HG02884 (cell line): ENCODE results near the gene LRRC3B.
"Not testable (repeated sequence)": the region's sequence is repeated elsewhere in the genome, so short reads cannot be mapped to it uniquely, and the experiment has no call there.

Experiments
- ATAC-seq: cut with Tn5 transposase; IDR thresholded peaks from one replicate; pipeline ENCODE4 v1.9.1; 2021; ENCODE audit warnings: mild to moderate bottlenecking, moderate library complexity; ENCODE audit not compliant: unreplicated experiment

LRRC3B gene

GRCh38 chr3:26622621-26623418 lies at the start of gene LRRC3B:
Gene LRRC3B (plus strand): TSS chr3:26622772. CDS start chr3:26709673, 86,901 bp downstream.
- no peak for ATAC-seq

GRCh38 chr3:26574766-26575165 lies 47.8 kb upstream of the LRRC3B start:
- no peak for ATAC-seq

GRCh38 chr3:26579116-26579515 lies 43.5 kb upstream of the LRRC3B start:
- ATAC-seq = no peak

GRCh38 chr3:26587571-26587970 lies 35.0 kb upstream of the LRRC3B start:
- ATAC-seq = no peak

GRCh38 chr3:26588931-26589330 lies 33.6 kb upstream of the LRRC3B start:
- no peak for ATAC-seq

GRCh38 chr3:26589678-26590077 lies 32.9 kb upstream of the LRRC3B start:
- ATAC-seq = no peak

GRCh38 chr3:26590919-26591484 lies 31.6 kb upstream of the LRRC3B start:
- ATAC-seq = no peak

GRCh38 chr3:26591926-26592325 lies 30.6 kb upstream of the LRRC3B start:
- ATAC-seq = no peak

GRCh38 chr3:26592451-26592850 lies 30.1 kb upstream of the LRRC3B start:
- ATAC-seq = no peak

GRCh38 chr3:26596335-26596734 lies 26.2 kb upstream of the LRRC3B start:
- no peak for ATAC-seq

GRCh38 chr3:26603311-26603710 lies 19.3 kb upstream of the LRRC3B start:
- ATAC-seq = not testable (repeated sequence)

- ATAC-seq = not testable (repeated sequence)
These were observed 18.8 kb upstream of the LRRC3B start for GRCh38 chr3:26603771-26604170.

- no peak for ATAC-seq
These were observed 8.4 kb upstream of the LRRC3B start for GRCh38 chr3:26614006-26614685.

- ATAC-seq = no peak
These were observed 1.4 kb upstream of the LRRC3B start for GRCh38 chr3:26621176-26621575.

- no peak for ATAC-seq
These were observed 509 bp upstream of the LRRC3B start for GRCh38 chr3:26621906-26622620.

- no peak for ATAC-seq
These were observed 1.0 kb downstream of the LRRC3B start for GRCh38 chr3:26623419-26624208.

GRCh38 chr3:26624209-26624765 lies 1.7 kb downstream of the LRRC3B start:
- no peak for ATAC-seq

GRCh38 chr3:26625187-26625586 lies 2.6 kb downstream of the LRRC3B start:
- no peak for ATAC-seq

- no peak for ATAC-seq
These were observed 4.5 kb downstream of the LRRC3B start for GRCh38 chr3:26627080-26627479.

GRCh38 chr3:26628915-26629314 lies 6.3 kb downstream of the LRRC3B start:
- no peak for ATAC-seq
